Transverse colon (tissue), 4 donors: ENCODE data around the gene C21orf58.

Experiments
- POLR2A ChIP-seq: fragments of 450-650 bp; IDR thresholded peaks from one replicate; pipeline ENCODE4 v1.6.1; 2016; ENCODE audit warnings: antibody characterized with exemption, mild to moderate bottlenecking, moderate library complexity
- POLR2AphosphoS5 ChIP-seq, 3 donors: sonication (generic); formaldehyde crosslinking; IDR thresholded peaks; one replicate each; pipeline ENCODE4 v1.6.1; 2016; ENCODE audit warnings: antibody characterized with exemption in 3 of 3
- TF ChIP-seq, protein P1 (sequence below), 5 experiments: fragments of 200-600 bp in 3 of 5; fragments of 450-650 bp in 2 of 5; sonication (generic) in 3 of 5; IDR thresholded peaks; 1 replicate in 2 of 5; 2 replicates in 3 of 5; pipeline ENCODE4 v1.5.1; 2016 to 2017; ENCODE audit warnings: antibody characterized with exemption in 5 of 5, inconsistent platforms in 3 of 5, mild to moderate bottlenecking in 2 of 5, moderate library complexity in 1 of 5

DNA sequence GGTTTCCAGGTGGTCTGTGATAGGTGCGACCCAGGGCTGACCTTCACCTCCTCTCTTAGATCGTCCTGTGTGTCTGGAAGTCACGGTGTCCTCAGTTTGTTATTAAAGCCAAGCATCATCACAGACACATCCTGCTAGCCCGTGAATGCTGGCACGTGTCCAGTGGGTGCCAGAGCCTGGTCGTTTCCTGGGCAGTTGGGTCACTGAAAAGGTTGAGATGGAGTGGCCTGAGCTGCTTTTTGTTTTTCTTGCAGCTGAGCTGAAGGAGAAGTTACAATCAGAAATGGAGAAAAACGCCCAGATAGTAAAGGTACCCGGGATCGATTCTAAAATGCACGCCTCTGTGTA lies 23.5 kb upstream of the C21orf58 start:
- TF ChIP-seq POLR2A (no peak), POLR2AphosphoS5 (IDR thresholded peaks at IDR 0.05) (no peak)
- TF ChIP-seq, protein P1, sequence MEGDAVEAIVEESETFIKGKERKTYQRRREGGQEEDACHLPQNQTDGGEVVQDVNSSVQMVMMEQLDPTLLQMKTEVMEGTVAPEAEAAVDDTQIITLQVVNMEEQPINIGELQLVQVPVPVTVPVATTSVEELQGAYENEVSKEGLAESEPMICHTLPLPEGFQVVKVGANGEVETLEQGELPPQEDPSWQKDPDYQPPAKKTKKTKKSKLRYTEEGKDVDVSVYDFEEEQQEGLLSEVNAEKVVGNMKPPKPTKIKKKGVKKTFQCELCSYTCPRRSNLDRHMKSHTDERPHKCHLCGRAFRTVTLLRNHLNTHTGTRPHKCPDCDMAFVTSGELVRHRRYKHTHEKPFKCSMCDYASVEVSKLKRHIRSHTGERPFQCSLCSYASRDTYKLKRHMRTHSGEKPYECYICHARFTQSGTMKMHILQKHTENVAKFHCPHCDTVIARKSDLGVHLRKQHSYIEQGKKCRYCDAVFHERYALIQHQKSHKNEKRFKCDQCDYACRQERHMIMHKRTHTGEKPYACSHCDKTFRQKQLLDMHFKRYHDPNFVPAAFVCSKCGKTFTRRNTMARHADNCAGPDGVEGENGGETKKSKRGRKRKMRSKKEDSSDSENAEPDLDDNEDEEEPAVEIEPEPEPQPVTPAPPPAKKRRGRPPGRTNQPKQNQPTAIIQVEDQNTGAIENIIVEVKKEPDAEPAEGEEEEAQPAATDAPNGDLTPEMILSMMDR (IDR thresholded peaks at IDR 0.05) = no peak
